GM18498 (cell line): ENCODE results near the gene ADAMTS14.
"Not testable (repeated sequence)": the region's sequence is repeated elsewhere in the genome, so short reads cannot be mapped to it uniquely, and the experiment has no call there.

ENCODE experiments used
- ATAC-seq: cut with Tn5 transposase; IDR thresholded peaks from one replicate; pipeline ENCODE4 v1.9.1; 2021; ENCODE audit warnings: mild to moderate bottlenecking, moderate library complexity; ENCODE audit not compliant: unreplicated experiment

ADAMTS14 gene

DNA sequence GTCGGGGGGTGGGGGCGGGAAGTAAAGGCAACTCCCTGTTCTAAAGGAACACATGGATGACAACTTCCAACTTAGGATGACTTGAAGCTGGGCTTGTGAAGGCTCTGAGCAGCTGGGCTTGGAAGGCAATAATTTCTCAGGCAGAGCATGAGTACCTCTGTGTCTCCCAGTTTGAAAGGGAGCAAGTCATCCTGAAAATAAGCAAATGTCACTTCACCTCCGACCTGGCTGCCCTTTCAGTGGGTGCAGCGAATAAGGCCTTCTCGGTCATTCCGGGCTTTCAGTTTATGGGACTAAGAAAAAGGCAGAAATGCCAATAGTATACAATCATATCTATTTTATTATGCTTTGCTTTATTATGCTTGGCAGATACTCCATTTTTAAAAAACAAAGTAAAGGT lies 15.3 kb upstream of the ADAMTS14 start:
- ATAC-seq = no peak

DNA sequence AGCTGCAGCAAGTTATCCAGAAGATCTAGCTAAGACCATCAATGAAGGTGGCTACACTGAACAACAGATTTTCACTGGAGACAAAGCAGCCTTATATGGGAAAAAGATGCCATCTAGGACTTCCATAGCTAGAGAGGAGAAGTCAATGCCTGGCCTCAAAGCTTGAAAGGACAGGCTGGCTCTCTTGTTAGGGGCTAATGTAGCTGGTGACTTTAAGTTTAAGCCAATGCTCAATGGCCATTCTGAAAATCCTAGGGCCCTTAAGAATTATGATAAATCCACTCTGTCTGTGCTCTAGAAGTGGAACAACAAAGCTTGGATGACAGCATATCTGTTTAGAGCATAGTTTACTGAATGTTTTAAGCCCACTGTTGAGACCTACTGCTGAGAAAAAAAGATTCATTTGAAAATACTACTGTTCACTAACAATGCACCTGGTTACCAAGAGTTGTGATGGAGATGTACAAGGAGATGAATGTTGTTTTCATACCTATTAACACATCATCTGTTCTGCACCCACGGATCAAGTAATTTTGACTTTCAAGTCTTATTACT lies 13.6 kb upstream of the ADAMTS14 start:
- ATAC-seq = no peak

DNA sequence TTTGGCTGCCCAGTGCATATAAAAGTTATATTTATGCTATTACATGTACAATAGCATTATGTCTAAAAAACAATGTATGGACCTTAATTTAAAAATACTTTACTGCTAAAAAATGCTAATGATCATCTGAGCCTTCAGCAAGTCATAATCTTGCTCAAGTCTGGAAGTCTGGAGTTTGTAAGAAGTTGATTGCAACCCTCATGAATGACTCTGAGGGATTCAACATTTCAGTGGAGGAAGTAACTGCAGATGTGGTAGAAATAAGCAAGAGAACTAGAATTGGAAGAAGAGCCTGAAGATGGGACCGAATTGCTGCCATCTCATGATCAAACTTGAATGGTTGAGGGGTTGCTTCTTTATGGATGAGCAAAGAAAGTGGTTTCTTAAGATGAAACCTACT lies 13.0 kb upstream of the ADAMTS14 start:
- no peak for ATAC-seq

GRCh38 chr10:70660722-70661121 lies 11.6 kb upstream of the ADAMTS14 start:
- no peak for ATAC-seq

DNA sequence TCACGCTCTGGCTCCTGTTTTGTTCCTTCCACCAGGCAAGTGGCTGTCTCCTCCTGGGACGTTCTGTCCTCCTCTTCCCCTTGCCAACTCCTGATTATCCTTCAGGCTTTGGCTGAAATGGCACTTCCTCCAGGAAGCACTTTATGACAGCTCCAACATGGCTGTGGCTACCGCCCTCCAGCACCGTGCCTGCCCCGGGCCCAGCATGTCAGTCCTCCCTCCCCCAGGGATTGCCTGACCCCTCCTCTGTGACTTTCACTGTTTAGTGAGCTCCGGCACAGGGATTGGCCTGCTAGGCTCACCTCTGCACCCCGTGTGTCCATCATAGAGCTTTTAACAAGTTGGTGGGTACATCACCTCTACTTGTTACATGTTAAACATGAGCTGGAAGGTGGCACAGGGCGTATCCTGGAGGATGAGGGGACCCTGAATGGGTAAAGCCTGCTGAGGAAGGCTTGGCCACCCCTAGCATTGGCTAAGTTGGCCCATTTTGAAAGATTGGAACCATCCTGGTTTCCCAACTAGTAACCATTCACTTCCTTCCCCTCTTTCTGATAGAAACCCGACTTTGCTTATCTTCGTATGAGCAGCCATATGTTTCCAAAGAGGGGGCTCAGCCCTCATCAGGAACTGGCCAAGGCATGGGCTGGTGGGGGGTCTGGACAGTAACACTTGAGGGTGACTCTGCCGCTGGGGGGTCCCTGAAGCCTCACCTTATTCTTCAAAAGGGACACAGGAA lies 10.5 kb upstream of the ADAMTS14 start:
- ATAC-seq = no peak

GRCh38 chr10:70662362-70663220 lies 9.7 kb upstream of the ADAMTS14 start:
- no peak for ATAC-seq

- not testable (repeated sequence) for ATAC-seq
These were observed 8.6 kb upstream of the ADAMTS14 start for GRCh38 chr10:70663458-70664409.

DNA sequence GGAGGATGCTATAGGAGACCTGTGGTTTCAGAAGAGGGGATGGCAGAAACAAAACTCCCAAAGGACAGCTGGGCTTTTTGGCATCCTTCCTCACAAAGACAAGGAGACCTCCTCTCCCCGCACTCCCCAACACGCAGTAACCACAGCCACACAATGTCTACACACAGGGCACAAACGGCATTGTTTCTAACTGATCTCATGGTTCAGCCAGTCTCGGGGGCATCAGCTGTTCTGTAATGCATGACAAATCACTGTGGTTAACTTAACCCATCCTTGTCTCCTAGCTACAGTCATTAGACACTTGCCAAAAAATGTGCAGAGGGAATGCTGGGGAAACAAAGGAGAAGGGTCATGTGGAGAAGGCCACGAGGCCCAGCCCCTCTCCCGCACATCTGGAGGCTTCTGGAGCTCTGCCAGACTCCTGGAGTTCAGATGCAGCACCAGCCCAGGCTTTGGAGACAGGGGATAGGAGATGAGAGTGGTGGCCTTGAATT lies 7.6 kb upstream of the ADAMTS14 start:
- no peak for ATAC-seq

- ATAC-seq = no peak
These were observed 5.1 kb upstream of the ADAMTS14 start for GRCh38 chr10:70666960-70667798.

DNA sequence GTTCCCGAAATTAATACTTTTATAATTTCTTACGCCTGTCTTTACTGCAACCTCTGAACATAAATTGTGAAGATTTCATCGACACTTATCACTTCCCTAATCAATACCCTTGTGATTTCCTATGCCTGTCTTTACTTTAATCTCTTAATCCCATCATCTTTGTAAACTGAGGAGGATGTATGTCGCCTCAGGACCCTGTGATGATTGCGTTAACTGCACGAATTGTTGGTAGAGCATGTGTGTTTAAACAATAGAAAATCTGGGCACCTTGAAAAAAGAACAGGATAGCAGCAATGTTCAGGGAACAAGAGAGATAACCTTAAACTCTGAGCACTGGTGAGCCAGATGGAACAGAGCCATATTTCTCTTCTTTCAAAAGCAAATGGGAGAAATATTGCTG lies 4.5 kb upstream of the ADAMTS14 start:
- not testable (repeated sequence) for ATAC-seq

DNA sequence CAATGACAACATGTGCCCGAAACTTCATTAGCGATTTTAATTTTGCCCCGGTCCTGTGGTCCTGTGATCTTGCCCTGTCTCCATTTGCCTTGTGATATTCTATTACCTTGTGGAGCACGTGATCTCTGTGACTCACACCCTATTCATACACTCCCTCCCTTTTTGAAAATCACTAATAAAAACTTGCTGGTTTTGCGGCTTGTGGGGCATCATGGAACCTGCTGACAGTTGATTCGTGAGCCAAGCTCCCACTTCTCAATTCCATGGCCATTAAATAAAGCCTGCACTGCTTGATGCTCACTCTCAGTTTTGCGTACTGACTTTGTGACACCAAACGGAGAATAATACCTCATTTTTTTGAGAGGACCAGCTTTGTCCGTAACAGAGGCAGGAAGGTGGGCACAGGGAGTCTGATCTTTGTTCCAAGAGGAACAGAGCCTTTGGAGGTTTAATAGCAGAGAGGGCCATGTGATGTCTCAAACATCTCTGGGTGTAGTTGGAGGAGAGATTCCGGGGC lies 3.8 kb upstream of the ADAMTS14 start:
- ATAC-seq = no peak

- ATAC-seq = no peak
These were observed 3.3 kb upstream of the ADAMTS14 start for GRCh38 chr10:70669015-70669414.

DNA sequence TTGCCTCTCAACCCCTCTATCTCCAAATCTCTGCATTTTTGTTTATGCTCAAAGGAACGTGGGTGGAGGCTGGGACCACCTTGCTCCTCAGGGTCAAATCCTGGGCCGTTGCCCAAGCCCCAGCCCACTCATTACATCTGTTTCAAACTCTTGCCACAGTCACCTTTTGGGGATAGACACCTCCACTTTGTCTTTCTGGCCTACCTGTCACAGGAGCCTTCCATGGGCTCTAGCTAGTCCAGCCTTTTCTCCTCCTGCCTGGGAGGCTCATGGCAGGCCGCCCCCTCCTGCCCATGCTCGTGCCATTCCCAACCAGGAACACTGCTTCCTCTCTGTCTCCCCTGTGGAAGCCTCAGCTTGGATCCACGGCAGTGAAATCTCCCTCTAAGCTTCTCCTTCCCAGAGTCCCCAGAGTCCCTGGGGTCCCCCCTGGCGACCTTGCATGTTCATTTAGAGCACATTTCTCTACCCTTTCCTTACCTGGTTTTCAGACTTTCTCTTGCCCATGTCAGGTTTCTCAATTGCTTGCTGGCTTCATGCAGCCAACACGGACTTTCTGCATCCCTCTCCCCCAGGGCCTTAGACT lies 2.5 kb upstream of the ADAMTS14 start:
- ATAC-seq = no peak

GRCh38 chr10:70671619-70672164 lies 614 bp upstream of the ADAMTS14 start:
- no peak for ATAC-seq

GRCh38 chr10:70673043-70673928 lies 980 bp downstream of the ADAMTS14 start:
- ATAC-seq = no peak

DNA sequence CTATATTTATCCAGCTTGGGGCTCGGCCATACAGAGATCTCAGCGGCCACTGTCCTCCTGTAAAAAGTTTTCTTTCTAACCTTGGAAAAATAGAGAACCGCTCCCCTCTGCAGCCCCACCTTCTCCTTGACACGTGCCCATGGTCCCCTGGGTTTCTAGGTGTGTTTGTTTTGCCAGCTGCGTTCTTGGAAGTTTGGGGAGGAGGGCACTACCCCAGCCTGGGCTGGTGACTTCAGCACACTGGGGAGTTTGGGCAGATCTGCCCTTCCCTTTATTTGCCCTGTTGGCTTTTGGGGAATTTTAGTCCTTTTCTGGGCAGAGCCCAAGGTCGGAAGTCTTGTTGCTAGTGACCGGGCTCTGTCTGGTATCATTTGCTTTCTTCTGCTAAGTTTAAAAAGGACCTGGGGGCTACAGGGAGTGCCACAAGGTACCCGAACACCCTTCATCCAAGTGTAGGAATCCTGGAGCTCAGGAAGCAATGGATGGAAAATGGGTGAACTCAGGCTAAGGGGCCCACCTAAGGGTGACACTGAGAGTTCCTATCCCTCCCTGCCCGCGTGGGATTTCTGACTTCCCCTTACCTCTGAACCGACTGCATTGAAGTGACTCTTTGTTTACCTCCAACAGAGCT lies 1.7 kb downstream of the ADAMTS14 start:
- ATAC-seq = no peak
